ENCODE results near the gene TJAP1.
"Not testable (repeated sequence)": the region's sequence is repeated elsewhere in the genome, so short reads cannot be mapped to it uniquely, and the experiment has no call there.

TJAP1 gene

DNA sequence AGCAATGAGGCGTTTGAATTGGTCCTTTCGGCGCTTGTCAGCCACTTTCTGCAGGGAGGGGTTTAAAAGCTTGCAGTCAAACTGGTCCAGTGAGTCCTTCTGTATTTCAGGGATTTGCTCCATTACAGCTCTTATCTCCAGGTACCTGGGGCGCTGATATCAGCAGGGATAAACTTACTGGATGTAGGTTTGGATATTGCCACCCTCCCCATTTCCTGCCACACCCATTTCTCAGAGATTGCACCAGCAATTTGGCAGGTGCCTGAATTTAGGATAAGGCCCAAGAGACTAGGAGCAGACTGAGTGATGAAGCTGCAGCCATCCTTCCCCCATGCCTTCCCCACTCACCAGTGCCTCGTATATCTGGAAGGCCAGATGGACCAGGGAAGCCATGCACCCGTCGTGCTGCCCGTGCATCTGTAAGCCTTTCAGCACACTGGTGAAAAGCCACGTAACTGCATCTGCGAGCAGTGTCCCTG, 47.2 kb downstream of the TJAP1 start:
- Histone ChIP-seq H4K20me1 (ENCODE audit: insufficient read depth, low read length) (peaks cover 3% of the 10 kb centered on the region; the same call in 1 of the 2 replicates), H3K27ac (ENCODE audit: low read length) (peak overlapping the region; percentile 8; the same call in 1 of the 2 replicates), H3K4me2 (ENCODE audit: insufficient read depth, low read length) (no peak overlapping the region), H3K79me2 (ENCODE audit: insufficient read depth, low read length) (peaks cover 3% of the 10 kb centered on the region; the same call in 1 of the 2 replicates), H3K27me3 (ENCODE audit: insufficient read depth, low read length, poor library complexity) (no peaks in the 10 kb centered on the region), H3K9me3 (ENCODE audit: insufficient read depth, low read length, severe bottlenecking) (no peaks in the 10 kb centered on the region), H3K4me3 (ENCODE audit: low read depth in 1 of 2, low read length in 2 of 2) (no peak overlapping the region), H3K36me3 (ENCODE audit: insufficient read depth, low read length) (peaks cover 97% of the 10 kb centered on the region), H3K4me1 (ENCODE audit: insufficient read depth, low read length) (peaks cover under 1% of the 10 kb centered on the region; the same call in 1 of the 2 replicates), H2AFZ (ENCODE audit: low read depth, low read length) (no peak overlapping the region), H3K9ac (ENCODE audit: low read depth, low read length) (no peak overlapping the region)
- no peak for TF ChIP-seq EZH2 (IDR thresholded peaks at IDR 0.05; ENCODE audit: borderline replicate concordance, low read depth, low read length, severe bottlenecking)
- TF ChIP-seq, protein P1, sequence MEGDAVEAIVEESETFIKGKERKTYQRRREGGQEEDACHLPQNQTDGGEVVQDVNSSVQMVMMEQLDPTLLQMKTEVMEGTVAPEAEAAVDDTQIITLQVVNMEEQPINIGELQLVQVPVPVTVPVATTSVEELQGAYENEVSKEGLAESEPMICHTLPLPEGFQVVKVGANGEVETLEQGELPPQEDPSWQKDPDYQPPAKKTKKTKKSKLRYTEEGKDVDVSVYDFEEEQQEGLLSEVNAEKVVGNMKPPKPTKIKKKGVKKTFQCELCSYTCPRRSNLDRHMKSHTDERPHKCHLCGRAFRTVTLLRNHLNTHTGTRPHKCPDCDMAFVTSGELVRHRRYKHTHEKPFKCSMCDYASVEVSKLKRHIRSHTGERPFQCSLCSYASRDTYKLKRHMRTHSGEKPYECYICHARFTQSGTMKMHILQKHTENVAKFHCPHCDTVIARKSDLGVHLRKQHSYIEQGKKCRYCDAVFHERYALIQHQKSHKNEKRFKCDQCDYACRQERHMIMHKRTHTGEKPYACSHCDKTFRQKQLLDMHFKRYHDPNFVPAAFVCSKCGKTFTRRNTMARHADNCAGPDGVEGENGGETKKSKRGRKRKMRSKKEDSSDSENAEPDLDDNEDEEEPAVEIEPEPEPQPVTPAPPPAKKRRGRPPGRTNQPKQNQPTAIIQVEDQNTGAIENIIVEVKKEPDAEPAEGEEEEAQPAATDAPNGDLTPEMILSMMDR (IDR thresholded peaks at IDR 0.05; ENCODE audit: borderline replicate concordance, extremely low read depth, low read length, poor library complexity, severe bottlenecking): no peak
- no peak for DNase-seq
- no peak for ATAC-seq (ENCODE audit: insufficient read depth, low read depth)

DNA sequence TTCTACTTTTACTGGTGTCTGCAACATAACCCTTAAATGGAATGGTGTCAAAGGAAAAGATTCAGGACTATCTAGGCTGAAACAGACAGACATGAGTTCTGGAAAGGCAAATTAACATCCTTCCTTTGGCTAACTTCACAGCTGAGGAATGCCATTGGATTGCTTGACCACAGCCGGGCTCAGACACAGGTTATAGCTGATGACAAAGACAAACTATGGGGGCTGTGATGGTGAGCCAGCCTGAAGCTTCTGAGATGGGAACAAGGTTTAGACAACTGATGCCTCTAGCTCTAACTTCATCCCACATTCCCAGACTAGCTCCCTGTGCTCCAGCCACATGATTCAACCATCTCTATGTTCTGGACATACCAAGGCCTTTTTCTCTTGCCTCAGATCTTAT, 54.8 kb downstream of the TJAP1 start:
- Histone ChIP-seq H3K27me3 (ENCODE audit: insufficient read depth, low read length, poor library complexity) (no peaks in the 10 kb centered on the region), H3K4me3 (ENCODE audit: low read depth in 1 of 2, low read length in 2 of 2) (no peak overlapping the region), H2AFZ (ENCODE audit: low read depth, low read length) (no peak overlapping the region), H4K20me1 (ENCODE audit: insufficient read depth, low read length) (0 out of 2 replicates have a peak, but pooled peaks cover 3% of the 10 kb centered on the region), H3K79me2 (ENCODE audit: insufficient read depth, low read length) (no peaks in the 10 kb centered on the region), H3K4me1 (ENCODE audit: insufficient read depth, low read length) (no peaks in the 10 kb centered on the region), H3K9me3 (ENCODE audit: insufficient read depth, low read length, severe bottlenecking) (no peaks in the 10 kb centered on the region), H3K27ac (ENCODE audit: low read length) (no peak overlapping the region), H3K36me3 (ENCODE audit: insufficient read depth, low read length) (peaks cover 83% of the 10 kb centered on the region), H3K4me2 (ENCODE audit: insufficient read depth, low read length) (no peak overlapping the region), H3K9ac (ENCODE audit: low read depth, low read length) (no peak overlapping the region)
- DNase-seq (no peak), ATAC-seq (ENCODE audit: insufficient read depth, low read depth) (no peak)
- TF ChIP-seq EZH2 (IDR thresholded peaks at IDR 0.05; ENCODE audit: borderline replicate concordance, low read depth, low read length, severe bottlenecking): no peak
- TF ChIP-seq, protein P1 (IDR thresholded peaks at IDR 0.05; ENCODE audit: borderline replicate concordance, extremely low read depth, low read length, poor library complexity, severe bottlenecking): no peak

DNA sequence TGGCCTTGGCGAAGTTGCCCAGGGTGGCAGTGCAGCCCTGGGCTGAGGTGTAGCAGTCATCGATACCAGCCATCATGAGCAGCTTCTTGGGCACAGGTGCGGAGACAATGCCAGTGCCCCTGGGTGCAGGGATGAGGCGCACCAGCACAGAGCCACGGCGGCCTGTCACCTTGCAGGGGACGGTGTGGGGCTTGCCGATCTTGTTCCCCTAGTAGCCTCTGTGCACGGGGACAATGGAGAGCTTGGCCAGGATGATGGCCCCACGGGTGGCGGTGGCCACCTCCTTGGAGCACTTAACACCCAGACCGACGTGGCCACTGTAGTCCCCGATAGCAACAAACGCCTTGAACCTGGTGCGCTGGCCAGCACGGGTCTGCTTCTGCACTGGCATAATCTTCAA, 61.6 kb downstream of the TJAP1 start:
- ATAC-seq (ENCODE audit: insufficient read depth, low read depth); H3K27me3 ChIP-seq (ENCODE audit: insufficient read depth, low read length, poor library complexity); DNase-seq; H3K9ac ChIP-seq (ENCODE audit: low read depth, low read length); H3K4me3 ChIP-seq (ENCODE audit: low read depth in 1 of 2, low read length in 2 of 2); H4K20me1 ChIP-seq (ENCODE audit: insufficient read depth, low read length); H3K27ac ChIP-seq (ENCODE audit: low read length); H3K79me2 ChIP-seq (ENCODE audit: insufficient read depth, low read length); H3K4me1 ChIP-seq (ENCODE audit: insufficient read depth, low read length); H3K4me2 ChIP-seq (ENCODE audit: insufficient read depth, low read length); H2AFZ ChIP-seq (ENCODE audit: low read depth, low read length); H3K9me3 ChIP-seq (ENCODE audit: insufficient read depth, low read length, severe bottlenecking): not testable (repeated sequence)
- H3K36me3 ChIP-seq (ENCODE audit: insufficient read depth, low read length): peaks cover 81% of the 10 kb centered on the region

DNA sequence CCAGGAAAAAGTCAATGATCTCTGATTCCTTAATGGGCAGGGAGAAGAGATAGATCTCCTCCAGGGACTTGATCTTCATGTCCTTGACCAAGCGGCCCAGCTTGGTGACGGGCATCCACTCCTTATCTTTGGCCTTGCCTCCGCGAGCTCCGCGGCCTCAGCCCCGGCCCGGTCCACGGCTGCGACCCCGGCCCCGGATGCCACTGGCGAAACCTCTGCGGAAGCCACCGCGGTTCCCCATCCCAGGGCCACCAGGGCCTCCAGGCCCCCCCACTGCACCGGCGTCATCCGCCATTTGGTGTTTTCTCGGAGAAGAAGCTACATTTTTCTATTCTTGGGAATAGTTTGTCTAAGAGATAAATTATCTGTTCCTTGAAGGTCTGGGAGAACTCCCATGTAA, 62.0 kb downstream of the TJAP1 start:
- H3K4me2 ChIP-seq (ENCODE audit: insufficient read depth, low read length); H3K27me3 ChIP-seq (ENCODE audit: insufficient read depth, low read length, poor library complexity); DNase-seq; H2AFZ ChIP-seq (ENCODE audit: low read depth, low read length); H3K79me2 ChIP-seq (ENCODE audit: insufficient read depth, low read length); H3K4me1 ChIP-seq (ENCODE audit: insufficient read depth, low read length); H3K9me3 ChIP-seq (ENCODE audit: insufficient read depth, low read length, severe bottlenecking); H3K9ac ChIP-seq (ENCODE audit: low read depth, low read length); H3K4me3 ChIP-seq (ENCODE audit: low read depth in 1 of 2, low read length in 2 of 2); H3K27ac ChIP-seq (ENCODE audit: low read length); ATAC-seq (ENCODE audit: insufficient read depth, low read depth); H4K20me1 ChIP-seq (ENCODE audit: insufficient read depth, low read length): not testable (repeated sequence)
- peaks cover 81% of the 10 kb centered on the region for H3K36me3 ChIP-seq (ENCODE audit: insufficient read depth, low read length)

Data from DND-41 (cell line).